Fibroblast of pulmonary artery (primary cell): ENCODE data around the gene ELOVL6.
"Not testable (repeated sequence)": the region's sequence is repeated elsewhere in the genome, so short reads cannot be mapped to it uniquely, and the experiment has no call there.

Experiments used
- DNase-seq: peaks from one replicate; pipeline ENCODE4 v3.0.0-alpha.2; 2010; ENCODE audit warnings: low read depth
- H3K4me3 ChIP-seq: replicated peaks from 2 replicates; pipeline ENCODE4 v1.5.1; 2011; ENCODE audit warnings: low read depth, mild to moderate bottlenecking, control low read depth, low read length, moderate library complexity
- CTCF ChIP-seq: IDR thresholded peaks from 2 replicates; pipeline ENCODE4 v1.5.1; 2011; ENCODE audit warnings: mild to moderate bottlenecking, control low read depth, low read length, inconsistent platforms; ENCODE audit errors: missing control alignments

ELOVL6 gene

GRCh38 chr4:110087070-110087708, 111.2 kb downstream of the ELOVL6 start:
- no peak overlapping the region for H3K4me3 ChIP-seq
- TF ChIP-seq CTCF = no peak
- peak; percentile 91 for DNase-seq

DNA sequence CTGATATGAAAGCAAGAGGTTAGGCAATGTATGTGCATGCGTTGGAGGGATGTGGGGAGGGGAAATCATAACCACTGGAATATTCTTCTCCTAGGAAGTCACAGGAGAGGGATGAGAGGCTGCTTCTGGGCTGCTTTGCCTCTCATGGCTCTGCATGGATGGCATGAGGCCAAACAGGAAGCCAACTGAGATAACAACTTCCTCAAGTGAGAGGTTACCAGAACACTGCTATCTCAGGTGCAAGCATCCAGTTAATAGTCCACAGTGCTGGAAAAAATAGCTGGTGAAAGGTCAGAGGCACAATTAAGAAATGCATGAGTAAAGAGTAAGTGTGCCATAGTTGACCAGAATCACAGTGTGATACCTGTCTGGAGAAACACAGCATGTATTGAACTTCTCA, 113.3 kb downstream of the ELOVL6 start:
- H3K4me3 ChIP-seq = no peak overlapping the region
- peak; percentile 59 for DNase-seq
- no peak for TF ChIP-seq CTCF

DNA sequence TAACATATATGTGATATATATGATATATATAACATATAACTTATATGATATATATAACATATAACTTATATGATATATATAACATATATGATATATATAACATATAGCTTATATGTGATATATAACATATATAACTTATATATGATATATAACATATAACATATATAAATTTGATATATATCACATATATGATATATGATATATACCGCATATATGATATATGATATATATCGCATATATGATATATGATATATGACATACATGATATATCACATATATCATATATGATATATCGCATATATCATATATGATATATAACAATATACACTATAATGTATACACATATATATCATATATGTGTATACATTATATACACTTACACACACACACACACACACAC, 114.3 kb downstream of the ELOVL6 start:
- TF ChIP-seq CTCF = no peak
- no peak overlapping the region for H3K4me3 ChIP-seq
- DNase-seq = no peak

DNA sequence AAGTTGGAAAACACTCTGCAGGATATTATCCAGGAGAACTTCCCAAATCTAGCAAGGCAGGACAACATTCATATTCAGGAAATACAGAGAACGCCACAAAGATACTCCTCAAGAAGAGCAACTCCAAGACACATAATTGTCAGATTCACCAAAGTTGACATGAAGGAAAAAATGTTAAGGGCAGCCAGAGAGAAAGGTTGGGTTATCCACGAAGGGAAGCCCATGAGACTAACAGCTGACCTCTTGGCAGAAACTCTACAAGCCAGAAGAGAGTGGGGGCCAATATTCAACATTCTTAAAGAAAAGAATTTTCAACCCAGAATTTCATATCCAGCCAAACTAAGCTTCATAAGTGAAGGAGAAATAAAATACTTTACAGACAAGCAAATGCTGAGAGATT, 120.3 kb downstream of the ELOVL6 start:
- not testable (repeated sequence) for DNase-seq, H3K4me3 ChIP-seq

GRCh38 chr4:110076828-110077227, 121.6 kb downstream of the ELOVL6 start:
- not testable (repeated sequence) for DNase-seq, H3K4me3 ChIP-seq

- no peak for TF ChIP-seq CTCF
- no peak overlapping the region for H3K4me3 ChIP-seq
- no peak for DNase-seq
Observed at GRCh38 chr4:110075891-110076290, 122.5 kb downstream of the ELOVL6 start.

GRCh38 chr4:110075083-110075738, 123.2 kb downstream of the ELOVL6 start:
- no peak for DNase-seq
- no peak for TF ChIP-seq CTCF
- no peak overlapping the region for H3K4me3 ChIP-seq

- TF ChIP-seq CTCF = no peak
- DNase-seq = no peak
- no peak overlapping the region for H3K4me3 ChIP-seq
Observed at GRCh38 chr4:110074570-110074969, 123.8 kb downstream of the ELOVL6 start.
